Activated T-cell treated with anti-CD3 and anti-CD28 coated beads, Interleukin-2, amount 50 U/mL, for 48 hours (primary cell): ENCODE measurements around the gene TSPAN31.
"Not testable (repeated sequence)": the region's sequence is repeated elsewhere in the genome, so short reads cannot be mapped to it uniquely, and the experiment has no call there.

Source experiments
- DNase-seq, 2 experiments: peaks; one replicate each; pipeline ENCODE4 v3.0.0-alpha.2; 2020

Gene TSPAN31

GRCh38 chr12:57769594-57769993 lies 24.8 kb downstream of the TSPAN31 start:
- DNase-seq = no peak

- no peak for DNase-seq
These were observed 25.9 kb downstream of the TSPAN31 start for GRCh38 chr12:57770734-57771133.

- DNase-seq = peak in 1 of 2 experiments; percentile 94
These were observed 26.5 kb downstream of the TSPAN31 start for GRCh38 chr12:57771236-57771872.

GRCh38 chr12:57771873-57772428 lies 27.1 kb downstream of the TSPAN31 start, which contains the start of gene METTL1:
METTL1 (minus strand) TSS chr12:57772105; CDS start chr12:57772083, 22 bp downstream.
- DNase-seq = peak; percentile 96

GRCh38 chr12:57772429-57773322 lies 27.8 kb downstream of the TSPAN31 start, which contains the start of gene EEF1AKMT3:
EEF1AKMT3 (plus strand) TSS chr12:57772614; CDS start chr12:57772725, 111 bp downstream.
- no peak for DNase-seq

- not testable (repeated sequence) for DNase-seq
These were observed 29.8 kb downstream of the TSPAN31 start for GRCh38 chr12:57774634-57775033.

- no peak for DNase-seq
These were observed 30.2 kb downstream of the TSPAN31 start for GRCh38 chr12:57775044-57775443.

GRCh38 chr12:57775563-57776246 lies 30.9 kb downstream of the TSPAN31 start:
- peak in 1 of 2 experiments; percentile 11 for DNase-seq

- no peak for DNase-seq
These were observed 31.4 kb downstream of the TSPAN31 start for GRCh38 chr12:57776247-57776587.

- no peak for DNase-seq
These were observed 32.5 kb downstream of the TSPAN31 start for GRCh38 chr12:57777367-57777766.

- no peak for DNase-seq
These were observed 33.1 kb downstream of the TSPAN31 start for GRCh38 chr12:57777911-57778310.

GRCh38 chr12:57779736-57780135 lies 34.9 kb downstream of the TSPAN31 start:
- no peak for DNase-seq

GRCh38 chr12:57780284-57780897 lies 35.6 kb downstream of the TSPAN31 start:
- DNase-seq = no peak

GRCh38 chr12:57781244-57781643 lies 36.4 kb downstream of the TSPAN31 start:
- DNase-seq = no peak

GRCh38 chr12:57781801-57782200 lies 37.0 kb downstream of the TSPAN31 start:
- no peak for DNase-seq

- no peak for DNase-seq
These were observed 37.4 kb downstream of the TSPAN31 start for GRCh38 chr12:57782243-57782607.

- peak; percentile 98 to 99 for DNase-seq
These were observed 38.0 kb downstream of the TSPAN31 start, which contains the start of gene TSFM for GRCh38 chr12:57782608-57783465. TSFM (plus strand) TSS chr12:57782787; CDS start chr12:57782802, 15 bp downstream.

- no peak for DNase-seq
These were observed 38.6 kb downstream of the TSPAN31 start for GRCh38 chr12:57783466-57783801.

- no peak for DNase-seq
These were observed 39.0 kb downstream of the TSPAN31 start for GRCh38 chr12:57783861-57784260.

- DNase-seq = no peak
These were observed 49.1 kb downstream of the TSPAN31 start for GRCh38 chr12:57793920-57794319.

- no peak for DNase-seq
These were observed 50.5 kb downstream of the TSPAN31 start for GRCh38 chr12:57795354-57795753.

- DNase-seq = no peak
These were observed 52.2 kb downstream of the TSPAN31 start for GRCh38 chr12:57796996-57797395.
